ENCODE data around the gene DNAJC6. TPM values are rescaled to one million over a fixed set of nuclear protein-coding genes. Genes with fewer than 3 reads are reported as not detected.

DNAJC6 gene
- total and polyA plus RNA-seq, 2 experiments from 2014 or later: 6.0 to 11.2 TPM

DNA sequence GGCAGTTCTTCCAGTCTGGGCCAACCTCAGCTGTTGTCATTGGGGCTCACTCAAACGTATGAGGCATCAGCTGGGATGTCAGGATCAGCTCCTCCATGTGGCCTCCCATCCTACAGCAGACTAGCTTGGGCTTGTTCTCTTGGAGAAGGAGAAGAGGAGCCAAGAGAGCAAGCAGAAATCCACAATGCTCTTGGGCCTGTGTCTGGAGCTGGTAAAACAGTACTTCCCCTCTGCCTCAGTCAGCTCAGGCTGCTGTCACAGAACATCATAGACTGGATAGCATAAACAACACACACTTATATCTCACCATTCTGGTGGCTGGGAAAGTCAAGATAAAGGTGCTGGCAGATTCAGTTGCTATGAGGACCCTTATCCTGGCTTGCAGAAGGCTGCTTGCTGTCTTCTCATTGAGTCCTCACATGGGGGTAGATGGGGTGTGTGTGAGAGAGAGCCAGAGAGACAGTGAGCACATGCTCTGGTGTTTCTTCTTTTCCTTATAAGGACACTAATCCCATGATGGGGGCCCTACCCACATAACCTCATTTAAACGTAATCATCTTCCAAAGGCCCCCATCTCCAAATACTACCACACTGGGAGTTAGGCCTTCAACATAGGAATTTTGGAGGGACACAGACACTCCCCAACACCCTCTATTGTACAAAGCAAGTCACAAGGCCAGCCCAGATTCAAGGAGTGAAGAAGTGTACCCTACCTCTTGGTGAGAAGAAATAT lies 16.3 kb upstream of the DNAJC6 start:
- DNase-seq (ENCODE audit: low spot score): no peak
- H2AFZ ChIP-seq: no peak overlapping the region
- no peaks in the 10 kb centered on the region for H4K20me1 ChIP-seq (ENCODE audit: insufficient read depth, poor library complexity, severe bottlenecking)
- H3K79me2 ChIP-seq: no peaks in the 10 kb centered on the region
- WGBS (ENCODE audit: low lambda C conversion rate, missing lambda C conversion rate): 86% methylated on average over 2 of the region's 2 CpGs
- no peak overlapping the region for H3K4me2 ChIP-seq
- no peaks in the 10 kb centered on the region for H3K36me3 ChIP-seq (replicated peaks; ENCODE audit: insufficient read depth, low read depth)
- no peaks in the 10 kb centered on the region for H3K27me3 ChIP-seq
- TF ChIP-seq EZH2 (IDR thresholded peaks at IDR 0.05; ENCODE audit: borderline replicate concordance): no peak
- TF ChIP-seq, protein P1, sequence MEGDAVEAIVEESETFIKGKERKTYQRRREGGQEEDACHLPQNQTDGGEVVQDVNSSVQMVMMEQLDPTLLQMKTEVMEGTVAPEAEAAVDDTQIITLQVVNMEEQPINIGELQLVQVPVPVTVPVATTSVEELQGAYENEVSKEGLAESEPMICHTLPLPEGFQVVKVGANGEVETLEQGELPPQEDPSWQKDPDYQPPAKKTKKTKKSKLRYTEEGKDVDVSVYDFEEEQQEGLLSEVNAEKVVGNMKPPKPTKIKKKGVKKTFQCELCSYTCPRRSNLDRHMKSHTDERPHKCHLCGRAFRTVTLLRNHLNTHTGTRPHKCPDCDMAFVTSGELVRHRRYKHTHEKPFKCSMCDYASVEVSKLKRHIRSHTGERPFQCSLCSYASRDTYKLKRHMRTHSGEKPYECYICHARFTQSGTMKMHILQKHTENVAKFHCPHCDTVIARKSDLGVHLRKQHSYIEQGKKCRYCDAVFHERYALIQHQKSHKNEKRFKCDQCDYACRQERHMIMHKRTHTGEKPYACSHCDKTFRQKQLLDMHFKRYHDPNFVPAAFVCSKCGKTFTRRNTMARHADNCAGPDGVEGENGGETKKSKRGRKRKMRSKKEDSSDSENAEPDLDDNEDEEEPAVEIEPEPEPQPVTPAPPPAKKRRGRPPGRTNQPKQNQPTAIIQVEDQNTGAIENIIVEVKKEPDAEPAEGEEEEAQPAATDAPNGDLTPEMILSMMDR (IDR thresholded peaks at IDR 0.05; ENCODE audit: poor library complexity): no peak
- TF ChIP-seq EZH2phosphoT487 (IDR thresholded peaks at IDR 0.05; ENCODE audit: low read depth, severe bottlenecking, unreplicated experiment): no peak
- H3K4me1 ChIP-seq (ENCODE audit: insufficient read depth): no peaks in the 10 kb centered on the region
- H3K27ac ChIP-seq: no peak overlapping the region
- no peaks in the 10 kb centered on the region for H3K9me3 ChIP-seq (ENCODE audit: low read depth)
- H3K4me3 ChIP-seq: no peak overlapping the region
- H3K9me2 ChIP-seq (replicated peaks; ENCODE audit: insufficient read depth): no peaks in the 10 kb centered on the region

GRCh38 chr1:65297706-65298105 lies 11.6 kb upstream of the DNAJC6 start:
- 91% methylated on average over 4 of the region's 4 CpGs for WGBS (ENCODE audit: low lambda C conversion rate, missing lambda C conversion rate)
- no peak overlapping the region for H3K27ac ChIP-seq

DNA sequence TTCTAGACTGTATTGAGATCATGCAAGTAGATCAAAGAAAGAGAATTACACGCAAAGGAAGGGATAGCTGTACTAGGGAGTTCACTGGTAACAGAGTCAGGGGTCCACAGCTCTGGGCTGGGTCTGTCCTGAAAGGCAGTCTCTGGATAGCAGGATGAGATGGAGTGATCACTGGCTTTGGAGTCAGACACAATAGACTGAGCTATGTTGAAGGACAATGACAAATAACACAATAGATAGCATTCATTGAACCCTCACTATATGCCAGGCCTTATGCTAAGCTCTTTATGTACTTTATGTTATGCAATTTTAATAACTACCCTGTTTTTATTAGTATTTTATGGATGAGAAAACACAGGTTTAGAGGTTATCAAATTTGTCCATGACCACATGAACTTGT lies 10.0 kb upstream of the DNAJC6 start:
- Histone ChIP-seq H4K20me1 (ENCODE audit: insufficient read depth, poor library complexity, severe bottlenecking) (no peaks in the 10 kb centered on the region), H2AFZ (no peak overlapping the region), H3K4me3 (no peak overlapping the region), H3K9me2 (replicated peaks; ENCODE audit: insufficient read depth) (no peaks in the 10 kb centered on the region), H3K27ac (no peak overlapping the region), H3K36me3 (replicated peaks; ENCODE audit: insufficient read depth, low read depth) (no peaks in the 10 kb centered on the region), H3K4me1 (ENCODE audit: insufficient read depth) (no peaks in the 10 kb centered on the region), H3K79me2 (no peaks in the 10 kb centered on the region), H3K9me3 (ENCODE audit: low read depth) (no peaks in the 10 kb centered on the region), H3K27me3 (no peaks in the 10 kb centered on the region), H3K4me2 (no peak overlapping the region)
- DNase-seq (ENCODE audit: low spot score): no peak
- no peak for TF ChIP-seq EZH2phosphoT487 (IDR thresholded peaks at IDR 0.05; ENCODE audit: low read depth, severe bottlenecking, unreplicated experiment)
- no peak for TF ChIP-seq EZH2 (IDR thresholded peaks at IDR 0.05; ENCODE audit: borderline replicate concordance)
- TF ChIP-seq, protein P1 (IDR thresholded peaks at IDR 0.05; ENCODE audit: poor library complexity): no peak
- WGBS (ENCODE audit: low lambda C conversion rate, missing lambda C conversion rate): 0% methylated on average over 1 of the region's 1 CpG

More at GRCh38 chr1:65297706-65298105, 11.6 kb upstream of the DNAJC6 start:
- Histone ChIP-seq H3K4me3 (no peak overlapping the region), H3K9me3 (ENCODE audit: low read depth) (no peaks in the 10 kb centered on the region), H3K79me2 (no peaks in the 10 kb centered on the region), H3K36me3 (replicated peaks; ENCODE audit: insufficient read depth, low read depth) (no peaks in the 10 kb centered on the region), H3K9me2 (replicated peaks; ENCODE audit: insufficient read depth) (no peaks in the 10 kb centered on the region), H4K20me1 (ENCODE audit: insufficient read depth, poor library complexity, severe bottlenecking) (no peaks in the 10 kb centered on the region), H3K4me1 (ENCODE audit: insufficient read depth) (no peaks in the 10 kb centered on the region), H2AFZ (no peak overlapping the region), H3K27me3 (no peaks in the 10 kb centered on the region), H3K4me2 (no peak overlapping the region)
- TF ChIP-seq EZH2 (IDR thresholded peaks at IDR 0.05; ENCODE audit: borderline replicate concordance): no peak
- no peak for TF ChIP-seq EZH2phosphoT487 (IDR thresholded peaks at IDR 0.05; ENCODE audit: low read depth, severe bottlenecking, unreplicated experiment)
- TF ChIP-seq, protein P1 (IDR thresholded peaks at IDR 0.05; ENCODE audit: poor library complexity): no peak
- DNase-seq (ENCODE audit: low spot score): no peak

All from hepatocyte (in vitro differentiated cells).